ENCODE measurements around the gene GGTLC1.
"Not testable (repeated sequence)": the region's sequence is repeated elsewhere in the genome, so short reads cannot be mapped to it uniquely, and the experiment has no call there.

Gene GGTLC1

GRCh38 chr20:23993440-23993839 is 4.9 kb upstream of the GGTLC1 start:
- DNase-seq: not testable (repeated sequence)

- not testable (repeated sequence) for DNase-seq
Measured at GRCh38 chr20:23990296-23990695, 1.7 kb upstream of the GGTLC1 start.

- not testable (repeated sequence) for DNase-seq
Measured at GRCh38 chr20:23988966-23989365, 387 bp upstream of the GGTLC1 start.

- not testable (repeated sequence) for DNase-seq
Measured at GRCh38 chr20:23986716-23987115, 1.9 kb downstream of the GGTLC1 start.

- DNase-seq: not testable (repeated sequence)
Measured at GRCh38 chr20:23986310-23986709, 2.3 kb downstream of the GGTLC1 start.

GRCh38 chr20:23985790-23986225 is 2.8 kb downstream of the GGTLC1 start:
- DNase-seq: not testable (repeated sequence)

GRCh38 chr20:23985066-23985789 is 3.4 kb downstream of the GGTLC1 start:
- DNase-seq: not testable (repeated sequence)

- not testable (repeated sequence) for DNase-seq
Measured at GRCh38 chr20:23984476-23985023, 4.0 kb downstream of the GGTLC1 start.

GRCh38 chr20:23982112-23983018 is 6.2 kb downstream of the GGTLC1 start:
- DNase-seq: not testable (repeated sequence)

- DNase-seq: not testable (repeated sequence)
Measured at GRCh38 chr20:23981526-23981925, 7.1 kb downstream of the GGTLC1 start.

- not testable (repeated sequence) for DNase-seq
Measured at GRCh38 chr20:23981014-23981413, 7.6 kb downstream of the GGTLC1 start.

- DNase-seq: not testable (repeated sequence)
Measured at GRCh38 chr20:23979899-23980811, 8.4 kb downstream of the GGTLC1 start.

- DNase-seq: not testable (repeated sequence)
Measured at GRCh38 chr20:23979380-23979779, 9.2 kb downstream of the GGTLC1 start.

GRCh38 chr20:23978457-23978856 is 10.1 kb downstream of the GGTLC1 start:
- not testable (repeated sequence) for DNase-seq

GRCh38 chr20:23974966-23975365 is 13.6 kb downstream of the GGTLC1 start:
- no peak for DNase-seq

GRCh38 chr20:23971310-23971709 is 17.3 kb downstream of the GGTLC1 start:
- no peak for DNase-seq

GRCh38 chr20:23970049-23970448 is 18.5 kb downstream of the GGTLC1 start:
- DNase-seq: no peak

- DNase-seq: no peak
Measured at GRCh38 chr20:23967616-23967979, 21.0 kb downstream of the GGTLC1 start.

- no peak for DNase-seq
Measured at GRCh38 chr20:23966927-23967615, 21.5 kb downstream of the GGTLC1 start.

- no peak for DNase-seq
Measured at GRCh38 chr20:23966298-23966697, 22.3 kb downstream of the GGTLC1 start.

GRCh38 chr20:23963941-23964340 is 24.6 kb downstream of the GGTLC1 start:
- DNase-seq: no peak

GRCh38 chr20:23962272-23962671 is 26.3 kb downstream of the GGTLC1 start:
- DNase-seq: no peak
